ENCODE results near the gene ZNF32. TPM values are rescaled to one million over a fixed set of nuclear protein-coding genes. Genes with fewer than 3 reads are reported as not detected.

The ZNF32 gene
- total and polyA plus RNA-seq, 2 experiments from 2014 or later = 15.8 to 26.1 TPM

GRCh38 chr10:43606323-43607198, 42.1 kb downstream of the ZNF32 start, which contains the start of gene ZNF485:
Gene ZNF485, plus strand, starts transcription at chr10:43606438. Its CDS starts 613 bp downstream, at chr10:43607051.
- Histone ChIP-seq H3K4me1 (ENCODE audit: insufficient read depth) (no peaks in the 10 kb centered on the region; the same call in 1 of the 2 replicates), H3K36me3 (ENCODE audit: insufficient read depth) (peaks cover 12% of the 10 kb centered on the region; the same call in 1 of the 2 replicates), H3K79me2 (replicated peaks; ENCODE audit: insufficient read depth) (no peaks in the 10 kb centered on the region), H2AFZ (peak within 1 kb of the TSS; percentile 94), H3F3A (replicated peaks; ENCODE audit: low read depth) (no peaks in the 10 kb centered on the region), H3K27me3 (ENCODE audit: insufficient read depth) (no peaks in the 10 kb centered on the region), H3K4me3 (peak within 1 kb of the TSS; percentile 75), H3K4me2 (peak within 1 kb of the TSS; percentile 89), H3K9me2 (ENCODE audit: insufficient read depth) (peaks cover 3% of the 10 kb centered on the region; the same call in 1 of the 2 replicates), H4K20me1 (replicated peaks; ENCODE audit: insufficient read depth) (no peaks in the 10 kb centered on the region), H3K27ac (ENCODE audit: low read depth) (no peak within 1 kb of the TSS)
- peaks cover 9% of the 10 kb centered on the region for H3K27me3 Mint-ChIP-seq (ENCODE audit: insufficient read depth, low read depth, poor library complexity)
- H3K9me3 Mint-ChIP-seq = peaks cover 21% of the 10 kb centered on the region
- ATAC-seq (peak; percentile 99), DNase-seq (ENCODE audit: low spot score) (peak; percentile 87)
- H3K4me3 Mint-ChIP-seq = peak within 1 kb of the TSS; percentile 84
- TF ChIP-seq CREB1 (CRISPR knock-in tag; IDR thresholded peaks at IDR 0.05; ENCODE audit: low read depth) = no peak
- peak; percentile 90 for TF ChIP-seq POLR2AphosphoS5 (IDR thresholded peaks at IDR 0.05; ENCODE audit: low read depth)
- TF ChIP-seq, protein P1, sequence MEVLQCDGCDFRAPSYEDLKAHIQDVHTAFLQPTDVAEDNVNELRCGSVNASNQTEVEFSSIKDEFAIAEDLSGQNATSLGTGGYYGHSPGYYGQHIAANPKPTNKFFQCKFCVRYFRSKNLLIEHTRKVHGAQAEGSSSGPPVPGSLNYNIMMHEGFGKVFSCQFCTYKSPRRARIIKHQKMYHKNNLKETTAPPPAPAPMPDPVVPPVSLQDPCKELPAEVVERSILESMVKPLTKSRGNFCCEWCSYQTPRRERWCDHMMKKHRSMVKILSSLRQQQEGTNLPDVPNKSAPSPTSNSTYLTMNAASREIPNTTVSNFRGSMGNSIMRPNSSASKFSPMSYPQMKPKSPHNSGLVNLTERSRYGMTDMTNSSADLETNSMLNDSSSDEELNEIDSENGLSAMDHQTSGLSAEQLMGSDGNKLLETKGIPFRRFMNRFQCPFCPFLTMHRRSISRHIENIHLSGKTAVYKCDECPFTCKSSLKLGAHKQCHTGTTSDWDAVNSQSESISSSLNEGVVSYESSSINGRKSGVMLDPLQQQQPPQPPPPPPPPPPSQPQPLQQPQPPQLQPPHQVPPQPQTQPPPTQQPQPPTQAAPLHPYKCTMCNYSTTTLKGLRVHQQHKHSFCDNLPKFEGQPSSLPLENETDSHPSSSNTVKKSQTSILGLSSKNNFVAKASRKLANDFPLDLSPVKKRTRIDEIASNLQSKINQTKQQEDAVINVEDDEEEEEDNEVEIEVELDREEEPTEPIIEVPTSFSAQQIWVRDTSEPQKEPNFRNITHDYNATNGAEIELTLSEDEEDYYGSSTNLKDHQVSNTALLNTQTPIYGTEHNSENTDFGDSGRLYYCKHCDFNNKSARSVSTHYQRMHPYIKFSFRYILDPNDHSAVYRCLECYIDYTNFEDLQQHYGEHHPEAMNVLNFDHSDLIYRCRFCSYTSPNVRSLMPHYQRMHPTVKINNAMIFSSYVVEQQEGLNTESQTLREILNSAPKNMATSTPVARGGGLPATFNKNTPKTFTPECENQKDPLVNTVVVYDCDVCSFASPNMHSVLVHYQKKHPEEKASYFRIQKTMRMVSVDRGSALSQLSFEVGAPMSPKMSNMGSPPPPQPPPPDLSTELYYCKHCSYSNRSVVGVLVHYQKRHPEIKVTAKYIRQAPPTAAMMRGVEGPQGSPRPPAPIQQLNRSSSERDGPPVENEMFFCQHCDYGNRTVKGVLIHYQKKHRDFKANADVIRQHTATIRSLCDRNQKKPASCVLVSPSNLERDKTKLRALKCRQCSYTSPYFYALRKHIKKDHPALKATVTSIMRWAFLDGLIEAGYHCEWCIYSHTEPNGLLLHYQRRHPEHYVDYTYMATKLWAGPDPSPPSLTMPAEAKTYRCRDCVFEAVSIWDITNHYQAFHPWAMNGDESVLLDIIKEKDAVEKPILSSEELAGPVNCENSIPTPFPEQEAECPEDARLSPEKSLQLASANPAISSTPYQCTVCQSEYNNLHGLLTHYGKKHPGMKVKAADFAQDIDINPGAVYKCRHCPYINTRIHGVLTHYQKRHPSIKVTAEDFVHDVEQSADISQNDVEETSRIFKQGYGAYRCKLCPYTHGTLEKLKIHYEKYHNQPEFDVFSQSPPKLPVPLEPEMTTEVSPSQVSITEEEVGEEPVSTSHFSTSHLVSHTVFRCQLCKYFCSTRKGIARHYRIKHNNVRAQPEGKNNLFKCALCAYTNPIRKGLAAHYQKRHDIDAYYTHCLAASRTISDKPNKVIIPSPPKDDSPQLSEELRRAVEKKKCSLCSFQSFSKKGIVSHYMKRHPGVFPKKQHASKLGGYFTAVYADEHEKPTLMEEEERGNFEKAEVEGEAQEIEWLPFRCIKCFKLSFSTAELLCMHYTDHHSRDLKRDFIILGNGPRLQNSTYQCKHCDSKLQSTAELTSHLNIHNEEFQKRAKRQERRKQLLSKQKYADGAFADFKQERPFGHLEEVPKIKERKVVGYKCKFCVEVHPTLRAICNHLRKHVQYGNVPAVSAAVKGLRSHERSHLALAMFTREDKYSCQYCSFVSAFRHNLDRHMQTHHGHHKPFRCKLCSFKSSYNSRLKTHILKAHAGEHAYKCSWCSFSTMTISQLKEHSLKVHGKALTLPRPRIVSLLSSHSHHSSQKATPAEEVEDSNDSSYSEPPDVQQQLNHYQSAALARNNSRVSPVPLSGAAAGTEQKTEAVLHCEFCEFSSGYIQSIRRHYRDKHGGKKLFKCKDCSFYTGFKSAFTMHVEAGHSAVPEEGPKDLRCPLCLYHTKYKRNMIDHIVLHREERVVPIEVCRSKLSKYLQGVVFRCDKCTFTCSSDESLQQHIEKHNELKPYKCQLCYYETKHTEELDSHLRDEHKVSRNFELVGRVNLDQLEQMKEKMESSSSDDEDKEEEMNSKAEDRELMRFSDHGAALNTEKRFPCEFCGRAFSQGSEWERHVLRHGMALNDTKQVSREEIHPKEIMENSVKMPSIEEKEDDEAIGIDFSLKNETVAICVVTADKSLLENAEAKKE (CRISPR knock-in tag; IDR thresholded peaks at IDR 0.05) = no peak
- TF ChIP-seq ETS1 (IDR thresholded peaks at IDR 0.05) = peak; percentile 93
- no peak for TF ChIP-seq ZNF331 (CRISPR knock-in tag; IDR thresholded peaks at IDR 0.05; ENCODE audit: low read depth)
- TF ChIP-seq EZH2 (IDR thresholded peaks at IDR 0.05; ENCODE audit: low read depth, unreplicated experiment) = no peak
- TF ChIP-seq JUNB (IDR thresholded peaks at IDR 0.05; ENCODE audit: unreplicated experiment) = no peak
- TF ChIP-seq, protein P2, sequence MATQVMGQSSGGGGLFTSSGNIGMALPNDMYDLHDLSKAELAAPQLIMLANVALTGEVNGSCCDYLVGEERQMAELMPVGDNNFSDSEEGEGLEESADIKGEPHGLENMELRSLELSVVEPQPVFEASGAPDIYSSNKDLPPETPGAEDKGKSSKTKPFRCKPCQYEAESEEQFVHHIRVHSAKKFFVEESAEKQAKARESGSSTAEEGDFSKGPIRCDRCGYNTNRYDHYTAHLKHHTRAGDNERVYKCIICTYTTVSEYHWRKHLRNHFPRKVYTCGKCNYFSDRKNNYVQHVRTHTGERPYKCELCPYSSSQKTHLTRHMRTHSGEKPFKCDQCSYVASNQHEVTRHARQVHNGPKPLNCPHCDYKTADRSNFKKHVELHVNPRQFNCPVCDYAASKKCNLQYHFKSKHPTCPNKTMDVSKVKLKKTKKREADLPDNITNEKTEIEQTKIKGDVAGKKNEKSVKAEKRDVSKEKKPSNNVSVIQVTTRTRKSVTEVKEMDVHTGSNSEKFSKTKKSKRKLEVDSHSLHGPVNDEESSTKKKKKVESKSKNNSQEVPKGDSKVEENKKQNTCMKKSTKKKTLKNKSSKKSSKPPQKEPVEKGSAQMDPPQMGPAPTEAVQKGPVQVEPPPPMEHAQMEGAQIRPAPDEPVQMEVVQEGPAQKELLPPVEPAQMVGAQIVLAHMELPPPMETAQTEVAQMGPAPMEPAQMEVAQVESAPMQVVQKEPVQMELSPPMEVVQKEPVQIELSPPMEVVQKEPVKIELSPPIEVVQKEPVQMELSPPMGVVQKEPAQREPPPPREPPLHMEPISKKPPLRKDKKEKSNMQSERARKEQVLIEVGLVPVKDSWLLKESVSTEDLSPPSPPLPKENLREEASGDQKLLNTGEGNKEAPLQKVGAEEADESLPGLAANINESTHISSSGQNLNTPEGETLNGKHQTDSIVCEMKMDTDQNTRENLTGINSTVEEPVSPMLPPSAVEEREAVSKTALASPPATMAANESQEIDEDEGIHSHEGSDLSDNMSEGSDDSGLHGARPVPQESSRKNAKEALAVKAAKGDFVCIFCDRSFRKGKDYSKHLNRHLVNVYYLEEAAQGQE (IDR thresholded peaks at IDR 0.05; ENCODE audit: unreplicated experiment) = no peak
- TF ChIP-seq CTCF (conservative IDR thresholded peaks at IDR 0.05; ENCODE audit: low read depth in 2 of 2) = no peak
- no peak for TF ChIP-seq STAT1 (IDR thresholded peaks at IDR 0.05; ENCODE audit: unreplicated experiment)
- TF ChIP-seq NANOG (IDR thresholded peaks at IDR 0.05; ENCODE audit: borderline replicate concordance) = no peak
- no peak for TF ChIP-seq EZH2phosphoT487 (IDR thresholded peaks at IDR 0.05; ENCODE audit: unreplicated experiment)
- TF ChIP-seq ZNF114 (CRISPR knock-in tag; IDR thresholded peaks at IDR 0.05) = no peak
- no peak within 1 kb of the TSS for H3K27ac Mint-ChIP-seq
- H3K4me1 Mint-ChIP-seq = peaks cover 10% of the 10 kb centered on the region
- H3K36me3 Mint-ChIP-seq (ENCODE audit: low read depth) = peaks cover 39% of the 10 kb centered on the region
